NCI-H2081 (cell line): ENCODE data around the gene ARL6IP4.

Source experiments
- DNase-seq, 2 experiments: peaks; one replicate each; lab custom pipeline; 2025; lab: John Stamatoyannopoulos, UW

The ARL6IP4 gene

GRCh38 chr12:122990961-122991622 lies 10.6 kb downstream of the ARL6IP4 start:
- DNase-seq: no peak

- DNase-seq: no peak
Observed at GRCh38 chr12:122991623-122992275, 11.3 kb downstream of the ARL6IP4 start.

GRCh38 chr12:122992386-122992785 lies 11.9 kb downstream of the ARL6IP4 start:
- no peak for DNase-seq

GRCh38 chr12:122994140-122994675 lies 13.7 kb downstream of the ARL6IP4 start:
- DNase-seq: no peak

GRCh38 chr12:122994781-122995502 lies 14.5 kb downstream of the ARL6IP4 start:
- no peak for DNase-seq

GRCh38 chr12:122995503-122996187 lies 15.2 kb downstream of the ARL6IP4 start:
- DNase-seq: no peak

- no peak for DNase-seq
Observed at GRCh38 chr12:122996188-122996601, 15.7 kb downstream of the ARL6IP4 start.

- no peak for DNase-seq
Observed at GRCh38 chr12:122996621-122997342, 16.3 kb downstream of the ARL6IP4 start.

GRCh38 chr12:122997343-122998250 lies 17.1 kb downstream of the ARL6IP4 start:
- DNase-seq: no peak

GRCh38 chr12:122998316-122998715 lies 17.8 kb downstream of the ARL6IP4 start:
- no peak for DNase-seq

GRCh38 chr12:122999196-122999946 lies 18.9 kb downstream of the ARL6IP4 start:
- DNase-seq: no peak

GRCh38 chr12:122999986-123000420 lies 19.5 kb downstream of the ARL6IP4 start:
- no peak for DNase-seq

- no peak for DNase-seq
Observed at GRCh38 chr12:123000578-123000977, 20.1 kb downstream of the ARL6IP4 start.

GRCh38 chr12:123001464-123001863 lies 21.0 kb downstream of the ARL6IP4 start:
- no peak for DNase-seq

- DNase-seq: no peak
Observed at GRCh38 chr12:123003257-123003656, 22.8 kb downstream of the ARL6IP4 start.

GRCh38 chr12:123004287-123004686 lies 23.8 kb downstream of the ARL6IP4 start:
- no peak for DNase-seq

- DNase-seq: no peak
Observed at GRCh38 chr12:123005081-123005626, 24.7 kb downstream of the ARL6IP4 start.

GRCh38 chr12:123006977-123007376 lies 26.5 kb downstream of the ARL6IP4 start:
- DNase-seq: no peak

GRCh38 chr12:123010110-123010509 lies 29.6 kb downstream of the ARL6IP4 start:
- no peak for DNase-seq
